Natural killer cell (primary cell): ENCODE measurements around the gene DDR2. TPM values are rescaled to one million over a fixed set of nuclear protein-coding genes. Genes with fewer than 3 reads are reported as not detected.

Experiments
- ATAC-seq, 3 donors: fragments of 150-1000 bp in 2 of 3; fragments of 200-7000 bp in 1 of 3; cut with Tn5 transposase; 1 replicate in 1 of 3; 2 replicates in 2 of 3; pipeline ENCODE4 v1.10.0; 2021; ENCODE audit warnings: mild to moderate bottlenecking in 2 of 3, moderate library complexity in 2 of 3
- DNase-seq, 2 donors: peaks; one replicate each; pipeline versions ENCODE4 v3.0.0 to v3.0.0-alpha.2; 2013 to 2021; ENCODE audit warnings: mixed read lengths in 1 of 2
- H3K27ac ChIP-seq: one replicate; pipeline ENCODE4 v1.5.1; 2013; ENCODE audit warnings: mild to moderate bottlenecking, low read length
- H3K27me3 ChIP-seq: one replicate; pipeline ENCODE4 v1.6.1; 2013; ENCODE audit warnings: low read length; ENCODE audit not compliant: control insufficient read depth, insufficient read depth
- H3K36me3 ChIP-seq: one replicate; pipeline ENCODE4 v1.6.1; 2013; ENCODE audit warnings: low read length; ENCODE audit not compliant: control insufficient read depth, insufficient read depth
- H3K4me1 ChIP-seq: one replicate; pipeline ENCODE4 v1.6.1; 2013; ENCODE audit warnings: low read length; ENCODE audit not compliant: control insufficient read depth, insufficient read depth
- H3K4me3 ChIP-seq: one replicate; pipeline ENCODE4 v1.5.1; 2013; ENCODE audit warnings: low read length
- H3K9me3 ChIP-seq: one replicate; pipeline ENCODE4 v1.6.1; 2013; ENCODE audit warnings: low read length; ENCODE audit not compliant: control insufficient read depth, insufficient read depth
- H3K27ac Mint-ChIP-seq, 2 donors: one replicate each; pipeline ENCODE4 v1.8.0; 2022; ENCODE audit warnings: mild to moderate bottlenecking in 2 of 2, mixed read lengths in 2 of 2, moderate library complexity in 1 of 2
- H3K27me3 Mint-ChIP-seq, 2 donors: one replicate each; pipeline ENCODE4 v1.8.0; 2022; ENCODE audit warnings: low read depth in 2 of 2, mixed read lengths in 2 of 2
- H3K36me3 Mint-ChIP-seq: one replicate; pipeline ENCODE4 v1.8.0; 2022; ENCODE audit warnings: mixed read lengths
- H3K4me1 Mint-ChIP-seq, 2 donors: one replicate each; pipeline ENCODE4 v1.8.0; 2022; ENCODE audit warnings: mixed read lengths in 2 of 2
- H3K4me3 Mint-ChIP-seq: one replicate; pipeline ENCODE4 v1.8.0; 2022; ENCODE audit warnings: mild to moderate bottlenecking, moderate library complexity, mixed read lengths
- H3K9me3 Mint-ChIP-seq, 2 donors: one replicate each; pipeline ENCODE4 v1.8.0; 2022; ENCODE audit warnings: mixed read lengths in 2 of 2
- WGBS: methylation state at CpG from one replicate; pipeline ENCODE4 v1.1.7; 2013; ENCODE audit warnings: missing lambda C conversion rate; ENCODE audit not compliant: insufficient coverage; 5-methylcytosine and 5-hydroxymethylcytosine counted together
- intact Hi-C: fragments of 100-400 bp; cut with micrococcal nuclease; formaldehyde crosslinking; loops from one replicate; pipeline ENCODE4 v1.14.2; 2022
- total RNA-seq, 4 donors: library from RNA; stranded (reverse); fragments of 120-200 nt in 1 of 4; gene quantifications; one replicate each; pipeline versions ENCODE4 v1.2.3 to v1.2.4, GENCODE V29; 2013 to 2022
- TF ChIP-seq, protein P1 (sequence below): fragments of 200-600 bp; IDR thresholded peaks from one replicate; pipeline ENCODE4 v1.8.0; 2022; ENCODE audit warnings: antibody characterized with exemption

DDR2 gene
- total RNA-seq, 3 donors from 2014 or later (not counting 1 experiment from before 2014, with no cell fraction given), result 1.5 to 2.0 (median 1.8) TPM

DNA sequence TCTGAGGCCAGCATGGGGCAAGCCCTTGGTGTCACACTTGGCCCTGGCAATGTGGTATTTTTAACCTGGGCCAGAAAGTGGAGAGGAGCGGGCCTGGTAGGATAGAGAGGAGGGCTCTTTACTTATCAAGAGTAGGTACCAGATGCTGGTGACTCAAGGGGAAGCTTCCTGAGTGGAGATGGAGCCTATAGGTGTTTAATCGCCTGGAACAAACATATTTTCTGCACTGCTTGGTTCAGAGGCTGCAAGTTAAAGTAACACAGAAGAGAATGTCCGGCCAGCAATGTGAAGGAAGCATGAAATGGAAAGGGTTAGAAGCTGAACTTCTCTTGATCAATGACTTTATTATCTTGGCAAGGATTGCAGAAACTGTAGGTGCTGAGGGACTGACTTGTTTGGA is 74.3 kb downstream of the DDR2 start:
- intact Hi-C loops, result no loop called here
- no peak overlapping the region for H3K27ac ChIP-seq
- Mint-ChIP-seq H3K4me1 (no peaks in the 10 kb centered on the region), H3K36me3 (no peaks in the 10 kb centered on the region), H3K27ac (no peak overlapping the region), H3K27me3 (no peaks in the 10 kb centered on the region), H3K9me3 (no peaks in the 10 kb centered on the region), H3K4me3 (no peak overlapping the region)
- no peaks in the 10 kb centered on the region for H3K9me3 ChIP-seq
- TF ChIP-seq, protein P1, sequence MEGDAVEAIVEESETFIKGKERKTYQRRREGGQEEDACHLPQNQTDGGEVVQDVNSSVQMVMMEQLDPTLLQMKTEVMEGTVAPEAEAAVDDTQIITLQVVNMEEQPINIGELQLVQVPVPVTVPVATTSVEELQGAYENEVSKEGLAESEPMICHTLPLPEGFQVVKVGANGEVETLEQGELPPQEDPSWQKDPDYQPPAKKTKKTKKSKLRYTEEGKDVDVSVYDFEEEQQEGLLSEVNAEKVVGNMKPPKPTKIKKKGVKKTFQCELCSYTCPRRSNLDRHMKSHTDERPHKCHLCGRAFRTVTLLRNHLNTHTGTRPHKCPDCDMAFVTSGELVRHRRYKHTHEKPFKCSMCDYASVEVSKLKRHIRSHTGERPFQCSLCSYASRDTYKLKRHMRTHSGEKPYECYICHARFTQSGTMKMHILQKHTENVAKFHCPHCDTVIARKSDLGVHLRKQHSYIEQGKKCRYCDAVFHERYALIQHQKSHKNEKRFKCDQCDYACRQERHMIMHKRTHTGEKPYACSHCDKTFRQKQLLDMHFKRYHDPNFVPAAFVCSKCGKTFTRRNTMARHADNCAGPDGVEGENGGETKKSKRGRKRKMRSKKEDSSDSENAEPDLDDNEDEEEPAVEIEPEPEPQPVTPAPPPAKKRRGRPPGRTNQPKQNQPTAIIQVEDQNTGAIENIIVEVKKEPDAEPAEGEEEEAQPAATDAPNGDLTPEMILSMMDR, result no peak
- H3K4me3 ChIP-seq, result no peak overlapping the region
- DNase-seq (no peak), ATAC-seq (no peak)
- no peaks in the 10 kb centered on the region for H3K4me1 ChIP-seq
- H3K27me3 ChIP-seq, result no peaks in the 10 kb centered on the region
- H3K36me3 ChIP-seq, result no peaks in the 10 kb centered on the region
- WGBS, result 96% methylated on average over 3 of the region's 3 CpGs

DNA sequence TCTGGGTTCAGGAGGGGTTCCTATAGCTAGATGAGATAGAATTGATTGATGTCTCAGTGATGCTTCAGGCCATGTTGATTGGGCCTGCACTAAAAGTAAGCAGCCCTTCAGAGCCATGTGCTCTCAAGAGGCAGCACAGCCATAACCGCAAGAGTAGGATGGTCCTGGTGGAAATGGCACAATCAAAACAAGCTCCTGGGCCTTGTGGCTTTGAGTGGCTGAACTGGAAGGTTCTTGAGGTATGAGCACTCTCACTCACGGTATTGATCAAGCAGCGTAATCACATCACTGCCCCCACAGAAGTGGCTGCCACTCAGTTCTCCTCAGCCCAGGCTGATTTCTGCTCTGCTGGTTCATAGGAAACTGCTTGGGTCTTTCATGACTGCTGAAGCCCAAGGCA is 76.0 kb downstream of the DDR2 start:
- WGBS, result 98% methylated on average over 3 of the region's 3 CpGs
- no peaks in the 10 kb centered on the region for H3K9me3 Mint-ChIP-seq
- no peaks in the 10 kb centered on the region for H3K4me1 Mint-ChIP-seq
- ATAC-seq (no peak), DNase-seq (no peak)
- Histone ChIP-seq H3K4me1 (no peaks in the 10 kb centered on the region), H3K4me3 (no peak overlapping the region), H3K9me3 (no peaks in the 10 kb centered on the region), H3K27ac (no peak overlapping the region), H3K36me3 (no peaks in the 10 kb centered on the region), H3K27me3 (no peaks in the 10 kb centered on the region)
- H3K27ac Mint-ChIP-seq, result no peak overlapping the region
- intact Hi-C loops, result no loop called here
- H3K36me3 Mint-ChIP-seq, result no peaks in the 10 kb centered on the region
- no peak overlapping the region for H3K4me3 Mint-ChIP-seq
- H3K27me3 Mint-ChIP-seq, result peaks cover 0 to 8% of the 10 kb centered on the region in 2 donors
- TF ChIP-seq, protein P1, result no peak

DNA sequence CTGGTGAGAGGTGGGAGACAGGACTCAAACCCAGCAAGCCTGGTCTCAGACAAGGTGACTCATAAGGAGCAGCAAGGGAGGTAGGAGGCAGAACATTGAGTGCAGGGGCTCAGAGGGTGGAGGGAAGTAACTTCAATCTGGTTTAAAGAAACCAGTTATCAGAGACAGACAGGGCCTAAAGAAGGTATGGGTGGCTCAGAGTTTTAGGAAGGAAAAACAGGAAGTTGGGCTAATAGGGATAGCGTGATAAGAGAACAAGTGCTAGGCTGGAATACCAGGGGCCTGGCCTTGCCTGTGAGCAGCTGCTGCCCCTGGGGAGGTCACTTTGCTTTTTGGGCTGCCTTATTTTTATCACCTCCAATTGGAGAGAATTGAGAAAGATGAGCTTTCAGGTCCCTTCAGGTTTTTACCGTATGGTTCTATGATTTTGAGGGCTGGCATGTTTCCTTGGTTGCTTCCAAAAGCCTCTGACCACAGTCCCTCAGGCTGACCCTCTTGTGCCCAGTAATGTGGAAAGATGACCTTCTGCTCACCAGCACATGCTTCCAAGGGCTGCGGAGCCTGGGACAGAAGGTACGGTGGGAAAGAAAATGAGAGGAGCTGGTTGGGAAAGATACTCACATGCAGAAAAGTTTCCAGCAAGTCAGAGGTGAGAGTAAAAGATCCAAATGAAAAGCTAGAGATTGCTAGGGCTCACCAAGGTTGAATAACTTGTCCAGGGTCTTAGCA is 77.0 kb downstream of the DDR2 start:
- H3K27me3 ChIP-seq, result no peaks in the 10 kb centered on the region
- Mint-ChIP-seq H3K9me3 (no peaks in the 10 kb centered on the region), H3K27me3 (peaks cover 2 to 12% of the 10 kb centered on the region in 2 donors), H3K27ac (no peak overlapping the region), H3K4me1 (no peaks in the 10 kb centered on the region), H3K4me3 (no peak overlapping the region), H3K36me3 (no peaks in the 10 kb centered on the region)
- H3K4me3 ChIP-seq, result no peak overlapping the region
- H3K9me3 ChIP-seq, result no peaks in the 10 kb centered on the region
- intact Hi-C loops, result no loop called here
- no peak for DNase-seq
- TF ChIP-seq, protein P1, result no peak
- 69% methylated on average over 4 of the region's 4 CpGs for WGBS
- ATAC-seq, result no peak
- H3K27ac ChIP-seq, result no peak overlapping the region
- H3K4me1 ChIP-seq, result no peaks in the 10 kb centered on the region
- H3K36me3 ChIP-seq, result no peaks in the 10 kb centered on the region

DNA sequence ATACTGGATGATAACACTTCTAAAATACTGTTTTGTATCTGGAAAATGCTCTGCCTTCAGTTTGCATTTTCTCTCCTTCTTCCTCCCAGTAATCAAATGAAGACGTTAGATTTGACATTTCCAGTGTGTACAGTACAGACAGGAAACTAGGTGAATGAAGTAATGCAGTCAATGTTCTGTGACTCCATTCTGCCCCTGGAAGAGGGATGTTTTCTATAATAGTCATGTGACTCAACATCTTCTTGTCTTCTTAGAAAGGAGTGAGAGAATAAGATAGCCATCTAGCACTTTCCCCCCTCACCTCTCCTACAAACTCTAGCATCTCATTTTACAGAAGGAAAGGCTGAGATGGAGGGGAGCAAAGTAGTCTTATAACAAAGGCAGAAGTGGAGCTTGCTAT is 77.6 kb downstream of the DDR2 start:
- H3K4me3 ChIP-seq, result no peak overlapping the region
- no peaks in the 10 kb centered on the region for H3K27me3 ChIP-seq
- no peaks in the 10 kb centered on the region for H3K36me3 ChIP-seq
- ATAC-seq, result no peak
- DNase-seq, result no peak
- intact Hi-C loops, result no loop called here
- no CpG with 5 or more reads among the region's 1 CpG for WGBS
- Mint-ChIP-seq H3K4me1 (no peaks in the 10 kb centered on the region), H3K36me3 (no peaks in the 10 kb centered on the region), H3K4me3 (no peak overlapping the region), H3K27me3 (peaks cover 3 to 17% of the 10 kb centered on the region in 2 donors), H3K9me3 (no peaks in the 10 kb centered on the region), H3K27ac (no peak overlapping the region)
- no peaks in the 10 kb centered on the region for H3K4me1 ChIP-seq
- no peak overlapping the region for H3K27ac ChIP-seq
- TF ChIP-seq, protein P1, result no peak
- H3K9me3 ChIP-seq, result no peaks in the 10 kb centered on the region
